HS-5 (cell line): ENCODE data around the gene DNAH7.
A peak's percentile ranks its signal among the peaks of the same experiment; 100 is the strongest.
"Not testable (repeated sequence)": the region's sequence is repeated elsewhere in the genome, so short reads cannot be mapped to it uniquely, and the experiment has no call there.

ENCODE experiments used
- DNase-seq: peaks from one replicate; pipeline ENCODE4 v3.0.0-alpha.2; 2012; ENCODE audit warnings: low read depth

The DNAH7 gene

DNA sequence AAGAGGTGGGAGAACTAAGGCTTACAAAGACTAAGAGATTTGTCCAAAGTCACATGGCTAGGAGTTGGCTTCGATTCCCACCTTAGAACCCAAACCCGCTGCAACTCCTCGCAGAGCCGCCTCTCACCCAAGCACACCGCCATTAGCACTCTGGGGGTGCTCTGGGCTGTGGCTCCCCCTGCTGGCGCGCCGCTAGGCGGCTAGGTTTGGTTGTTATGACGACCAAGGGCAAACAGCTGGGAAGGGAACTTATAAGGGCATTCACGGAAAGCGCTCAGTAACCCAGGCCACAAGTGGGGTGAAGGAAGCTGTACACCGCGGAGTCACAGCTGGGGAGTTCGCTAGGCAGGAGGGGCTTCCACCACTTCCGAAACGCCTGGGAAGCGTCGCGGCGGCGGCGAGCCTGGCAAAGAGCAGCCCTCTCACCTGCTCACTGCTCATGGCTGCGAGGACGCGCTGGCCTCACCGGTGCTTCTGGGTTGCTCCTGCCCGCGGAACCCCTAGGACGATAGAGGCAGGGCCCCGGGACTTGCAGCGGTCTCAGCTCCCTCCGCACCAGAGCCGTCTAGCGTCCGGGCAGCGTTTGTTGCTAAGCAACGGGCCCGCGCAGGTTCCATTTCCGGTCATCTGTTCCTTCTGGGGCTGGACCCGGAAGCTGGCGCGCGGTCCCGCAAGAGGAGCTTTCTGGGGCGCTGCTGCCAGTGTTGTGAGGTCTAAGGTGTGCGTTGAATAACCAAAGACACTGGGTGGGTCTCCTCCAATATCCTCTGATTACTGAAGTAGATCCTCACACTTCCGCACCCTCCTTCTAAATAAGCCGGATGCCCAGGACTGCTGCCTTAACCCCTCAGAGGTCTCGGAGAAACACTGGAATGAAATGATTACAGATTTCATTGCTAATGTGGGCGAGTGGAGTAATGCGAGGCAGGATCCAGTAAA, at the start of gene DNAH7:
Gene DNAH7 (minus strand): TSS at position 567 of the 939 bp plus-strand sequence. CDS start 126 bp downstream, at position 441.
- no peak for DNase-seq

GRCh38 chr2:196117214-196117705, 48.6 kb upstream of the DNAH7 start:
- no peak for DNase-seq

DNA sequence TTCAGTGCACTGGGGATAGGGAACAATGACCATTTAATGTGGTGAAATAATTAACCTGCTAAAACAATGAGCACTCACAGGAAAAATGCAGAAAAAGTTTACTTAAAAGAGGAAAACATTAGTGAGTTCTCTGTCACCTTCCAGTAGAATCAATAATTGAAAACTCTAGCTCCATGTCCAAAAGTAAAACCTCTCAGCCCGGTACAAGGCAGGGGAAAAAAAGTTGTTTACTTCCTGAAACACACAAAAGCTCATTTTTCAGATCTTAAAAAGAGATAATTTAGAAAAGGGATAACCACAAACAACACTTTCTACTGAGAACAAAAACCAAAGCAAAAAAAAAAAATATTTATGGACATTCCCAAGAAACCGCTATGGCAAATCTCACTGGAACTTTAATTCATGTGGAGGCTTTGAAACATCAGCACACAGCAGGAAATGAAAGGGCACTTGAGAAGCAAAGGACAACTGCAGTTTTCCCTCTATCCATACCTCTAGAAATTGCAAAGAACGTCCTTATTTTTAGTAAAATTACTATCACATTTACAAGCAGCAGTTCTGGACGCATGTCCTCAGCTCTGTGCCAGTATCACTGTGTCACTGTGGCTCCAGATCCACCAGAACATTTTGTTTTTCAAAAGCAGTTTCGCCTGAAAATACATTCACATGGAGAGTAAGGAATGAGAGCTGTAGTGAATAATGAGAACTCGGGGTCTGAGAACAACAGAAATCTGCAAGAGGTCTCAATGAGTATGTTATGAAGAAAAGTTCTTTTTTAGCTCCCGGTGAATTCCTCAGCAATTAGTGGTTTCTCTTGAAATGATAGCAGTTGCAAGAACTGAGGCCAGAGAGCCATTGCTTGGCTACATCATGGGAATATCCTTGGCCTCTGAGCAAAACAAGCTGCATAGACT, 44.7 kb upstream of the DNAH7 start:
- no peak for DNase-seq

DNA sequence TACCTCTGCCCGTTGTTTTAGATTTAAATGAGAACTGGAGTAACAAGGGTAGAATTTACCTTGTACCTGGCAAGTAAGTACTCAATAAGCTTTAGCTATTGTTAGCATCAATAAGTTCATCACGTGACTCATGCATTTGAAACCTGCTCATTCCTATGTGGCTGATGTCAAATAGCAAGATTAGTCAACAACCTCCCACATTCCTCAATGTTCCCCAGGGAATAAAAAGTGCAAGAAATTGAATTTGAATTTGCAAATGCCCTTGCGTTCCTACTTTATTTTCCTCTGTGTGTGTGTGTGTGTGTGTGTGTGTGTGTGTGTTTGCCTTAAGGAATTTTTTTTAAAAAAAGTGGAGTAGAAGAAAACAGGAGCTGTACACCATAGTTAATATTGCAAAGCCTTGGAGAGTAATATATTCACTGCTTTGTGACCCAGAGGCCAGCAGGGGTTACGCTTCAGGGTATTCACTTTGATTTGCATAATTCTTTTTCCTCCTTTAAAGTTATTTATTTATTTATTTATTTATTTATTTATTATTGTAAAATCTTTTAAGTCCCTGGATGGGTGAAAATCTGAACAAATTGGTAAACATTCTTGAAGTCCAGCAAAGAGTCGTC, 43.9 kb upstream of the DNAH7 start:
- DNase-seq: peak; percentile 91

DNA sequence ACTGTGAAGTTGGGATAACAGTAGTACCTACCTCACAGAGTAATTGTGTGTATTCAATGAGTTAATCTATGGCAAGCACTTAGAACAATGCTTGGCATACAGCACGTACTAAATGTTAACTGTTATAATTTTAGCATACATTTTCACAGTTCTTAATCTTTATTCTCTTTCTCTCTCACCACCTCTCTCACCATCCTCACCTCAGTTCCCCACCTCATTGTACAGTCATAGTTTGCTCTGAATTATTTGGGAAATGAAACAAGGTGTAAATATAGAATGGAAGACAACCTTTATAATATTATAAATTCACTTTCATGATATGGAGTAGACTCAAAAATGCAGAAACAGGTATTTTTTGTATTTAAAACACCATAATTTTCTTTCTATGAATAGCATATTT, 40.0 kb upstream of the DNAH7 start:
- no peak for DNase-seq

DNA sequence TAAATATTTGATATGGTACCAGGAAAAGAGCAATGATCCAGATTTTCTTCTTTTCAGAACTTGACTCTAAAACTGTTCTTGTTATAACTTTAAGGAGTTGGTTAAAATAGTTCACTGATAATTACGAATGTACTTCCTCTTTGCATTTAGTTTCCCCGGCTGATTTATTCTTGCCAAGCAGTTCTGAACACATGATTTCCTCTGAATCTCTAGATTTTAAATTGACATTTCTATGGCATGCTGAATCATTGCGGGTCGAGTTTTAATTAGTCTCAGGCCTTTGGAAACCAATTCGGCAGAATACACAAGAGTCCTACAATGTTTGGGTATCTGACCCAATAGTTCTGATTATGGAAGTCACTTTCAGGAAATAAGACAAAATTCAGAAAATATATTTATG, 37.3 kb upstream of the DNAH7 start:
- no peak for DNase-seq

DNA sequence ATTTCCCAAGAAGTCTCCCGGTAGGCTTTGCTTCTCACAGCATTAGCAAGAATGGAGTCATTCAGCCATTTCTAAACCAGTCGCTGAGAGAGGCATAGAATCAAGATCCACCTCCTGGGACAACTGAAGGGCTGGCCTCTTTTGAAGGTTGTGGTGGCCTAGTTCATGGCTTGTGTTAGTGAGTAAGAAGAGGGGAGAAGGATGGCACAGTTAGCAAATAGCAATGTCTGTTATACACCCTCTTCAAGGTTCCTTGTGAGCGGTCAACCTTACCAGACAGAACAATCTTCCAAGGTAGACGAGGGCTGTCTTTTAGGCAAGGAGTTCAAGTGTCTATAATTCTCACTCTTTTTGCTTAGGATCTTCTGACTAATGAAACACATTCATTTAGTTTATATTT, 35.4 kb upstream of the DNAH7 start:
- no peak for DNase-seq

DNA sequence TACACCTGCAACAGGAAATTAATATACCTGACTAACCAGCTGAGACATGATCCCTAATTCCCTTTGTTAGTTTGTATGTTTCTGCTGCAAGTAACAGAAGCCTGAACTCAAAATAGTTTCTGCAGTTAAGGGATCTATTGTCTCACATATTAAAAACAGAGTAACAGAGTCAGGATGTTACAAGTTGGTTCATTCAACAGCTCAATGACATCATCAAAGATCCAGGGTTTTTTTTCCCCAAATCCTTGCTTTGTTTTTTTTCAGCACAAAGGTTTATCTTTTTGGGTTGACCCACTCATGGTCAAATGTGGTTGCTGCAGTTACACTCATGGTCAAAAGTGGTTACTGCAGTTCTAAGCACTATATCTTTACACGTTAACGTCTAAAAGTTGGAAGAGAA, 35.0 kb upstream of the DNAH7 start:
- DNase-seq: no peak

DNA sequence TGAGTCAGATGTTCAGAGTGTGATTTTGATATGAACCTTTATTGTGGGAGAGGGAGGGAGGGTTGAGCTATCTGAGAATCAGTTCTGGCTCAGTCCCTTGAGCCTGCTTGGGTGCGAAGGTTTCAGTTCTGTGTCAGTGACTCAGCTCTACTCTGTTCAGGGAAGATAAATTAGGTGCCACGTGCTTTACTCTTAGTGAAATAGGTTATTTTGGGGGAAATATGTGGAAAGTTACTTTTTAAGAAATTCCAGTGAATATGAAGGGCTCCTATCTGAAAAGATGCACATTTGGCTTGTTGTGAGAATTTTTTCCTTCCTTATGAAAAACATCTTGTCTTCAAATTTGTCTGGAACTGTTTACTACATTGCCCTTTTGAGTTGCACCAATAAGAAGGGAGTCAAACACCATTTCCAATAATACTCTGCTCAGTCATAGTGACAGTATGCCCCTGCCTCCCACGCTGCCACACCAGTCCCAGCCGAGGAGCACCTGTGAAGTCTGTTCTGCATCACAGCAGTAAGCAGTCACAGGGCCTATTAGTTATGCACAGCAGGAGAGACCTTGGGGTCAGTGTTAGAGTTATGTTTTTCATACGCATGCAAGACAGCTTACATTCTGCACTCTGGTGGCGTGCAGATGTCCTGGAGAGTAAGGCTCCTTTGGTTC, 32.8 kb upstream of the DNAH7 start:
- DNase-seq: no peak

- DNase-seq: no peak
These were observed 31.3 kb upstream of the DNAH7 start for GRCh38 chr2:196099916-196100315.

DNA sequence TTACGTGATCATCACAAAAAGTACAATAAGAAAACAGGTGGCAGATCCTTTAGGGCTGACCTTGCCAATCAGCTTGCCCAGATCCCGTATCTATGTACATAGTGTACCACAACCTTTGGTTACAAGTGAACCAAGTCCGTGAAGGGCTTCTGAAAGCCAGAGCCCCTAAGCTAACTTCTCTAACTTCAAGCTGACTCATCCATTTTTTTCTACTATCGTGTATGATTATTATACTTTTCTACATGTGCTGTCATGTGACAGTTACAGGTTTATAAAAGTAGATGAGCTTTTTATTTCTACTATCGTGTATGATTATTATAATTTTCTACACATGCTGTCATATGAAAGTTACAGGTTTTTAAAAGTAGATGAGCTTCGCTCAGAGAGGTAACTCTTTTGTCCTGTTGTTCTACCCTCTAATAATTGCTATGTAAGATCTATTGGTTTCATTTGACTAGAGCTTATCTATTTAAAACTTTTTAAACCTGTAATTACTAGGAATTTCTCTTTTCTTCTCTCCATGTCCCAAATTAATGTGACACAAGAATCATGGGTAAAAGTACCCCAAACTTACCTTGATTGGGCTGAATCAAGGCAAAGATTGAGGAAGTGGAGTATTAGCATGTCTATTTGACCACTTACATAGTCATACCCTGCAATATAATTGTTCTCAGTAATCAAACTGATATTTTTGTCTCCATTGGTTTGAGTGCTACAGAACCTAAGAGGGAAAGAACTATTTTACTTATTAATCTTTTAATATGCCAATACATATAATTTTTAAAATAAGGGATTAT, 29.4 kb upstream of the DNAH7 start:
- DNase-seq: no peak

GRCh38 chr2:196096982-196097745, 28.5 kb upstream of the DNAH7 start:
- no peak for DNase-seq

GRCh38 chr2:196096264-196096663, 27.6 kb upstream of the DNAH7 start:
- DNase-seq: no peak

- DNase-seq: not testable (repeated sequence)
These were observed 20.8 kb upstream of the DNAH7 start for GRCh38 chr2:196089448-196089847.

GRCh38 chr2:196088203-196088602, 19.6 kb upstream of the DNAH7 start:
- no peak for DNase-seq

GRCh38 chr2:196086517-196087368, 18.1 kb upstream of the DNAH7 start:
- no peak for DNase-seq

DNA sequence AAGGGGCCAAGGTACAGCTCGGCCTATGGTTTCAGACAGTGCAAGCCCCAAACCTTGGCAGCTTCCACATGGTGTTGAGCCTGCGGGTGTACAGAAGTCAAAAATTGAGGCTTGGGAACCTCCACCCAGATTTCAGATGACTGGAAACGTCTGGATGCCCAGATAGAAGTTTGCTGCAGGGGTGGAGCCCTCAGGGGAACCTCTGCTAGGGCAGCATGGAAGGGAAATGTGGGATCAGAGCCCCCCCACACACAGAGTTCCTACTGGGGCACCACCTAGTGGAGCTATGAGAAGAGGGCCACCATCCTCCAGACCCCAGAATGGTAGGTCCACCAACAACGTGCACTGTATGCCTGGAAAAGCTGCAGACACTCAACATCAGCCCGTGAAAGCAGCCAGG, 15.0 kb upstream of the DNAH7 start:
- no peak for DNase-seq

DNA sequence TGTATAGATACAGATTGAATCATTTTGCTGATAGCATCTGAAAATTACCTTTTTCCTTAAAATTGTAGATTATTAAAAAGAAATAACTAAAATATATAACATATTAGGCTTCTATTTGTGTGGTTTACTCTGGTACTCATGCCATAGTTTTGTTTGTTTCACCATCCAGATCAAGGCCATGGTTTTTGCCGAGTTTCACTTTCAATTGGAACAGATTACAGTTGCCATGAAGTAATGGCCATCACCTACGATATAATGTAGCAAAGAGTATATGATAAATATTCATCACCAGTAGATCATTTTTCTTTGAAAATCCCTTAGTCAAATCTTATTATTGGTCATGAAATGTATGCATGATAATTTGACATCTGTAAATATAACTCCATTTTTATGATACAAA, 11.9 kb upstream of the DNAH7 start:
- no peak for DNase-seq

- DNase-seq: no peak
These were observed 10.4 kb upstream of the DNAH7 start for GRCh38 chr2:196079052-196079451.
